IMR-90 (cell line): ENCODE measurements around the gene NFIA. TPM values are rescaled to one million over a fixed set of nuclear protein-coding genes. Genes with fewer than 3 reads are reported as not detected.

ENCODE experiments used
- ATAC-seq: fragments of 200-7000 bp; cut with Tn5 transposase; 2 replicates; pipeline ENCODE4 v1.9.1; 2020; ENCODE audit warnings: low read depth, mild to moderate bottlenecking, moderate library complexity
- BruUV-seq: library from RNA; stranded (reverse); fragments of 400-500 nt; replicated peaks from 2 replicates; lab custom pipeline; 2021; lab: Mats Ljungman, UMichigan
- CTCF ChIA-PET: fragments of 300-600 bp; formaldehyde crosslinking; extraction: SDS; loops from one replicate; lab custom pipeline; 2021; ENCODE audit warnings: antibody characterized with exemption; lab: Yijun Ruan, JAX
- POLR2A ChIA-PET: fragments of 300-600 bp; sonication (Branson Sonifier 250); formaldehyde crosslinking; loops from one replicate; lab custom pipeline; 2022; ENCODE audit warnings: antibody characterized with exemption; ENCODE audit not compliant: unreplicated experiment; lab: Charles Lee
- DNase-seq: peaks from one replicate; pipeline ENCODE4 v3.0.0; 2013
- H2AFZ ChIP-seq: replicated peaks from 2 replicates; pipeline ENCODE3; 2013; ENCODE audit warnings: low read length, mild to moderate bottlenecking; ENCODE audit not compliant: poor library complexity
- H2AK5ac ChIP-seq: 2 replicates; pipeline ENCODE4 v1.6.1; 2013; ENCODE audit warnings: low read depth, low read length, inconsistent platforms
- H2AK9ac ChIP-seq: replicated peaks from 2 replicates; pipeline ENCODE3; 2013; ENCODE audit warnings: mild to moderate bottlenecking, low read depth, low read length, moderate library complexity; ENCODE audit not compliant: poor library complexity
- H2BK120ac ChIP-seq: 2 replicates; pipeline ENCODE4 v1.6.1; 2013; ENCODE audit warnings: low read depth, low read length, inconsistent platforms
- H2BK15ac ChIP-seq: 3 replicates; pipeline ENCODE4 v1.6.1; 2013; ENCODE audit warnings: low read depth, low read length, inconsistent platforms
- H2BK20ac ChIP-seq: 2 replicates; pipeline ENCODE4 v1.6.1; 2013; ENCODE audit warnings: low read depth, mild to moderate bottlenecking, inconsistent platforms, low read length, moderate library complexity
- H2BK5ac ChIP-seq: 2 replicates; pipeline ENCODE4 v1.6.1; 2013; ENCODE audit warnings: mild to moderate bottlenecking, low read depth, low read length, inconsistent platforms; ENCODE audit not compliant: poor library complexity, severe bottlenecking
- H3K14ac ChIP-seq: replicated peaks from 2 replicates; pipeline ENCODE4 v1.6.1; 2013; ENCODE audit warnings: low read depth, low read length, inconsistent platforms
- H3K18ac ChIP-seq: 2 replicates; pipeline ENCODE4 v1.6.1; 2013; ENCODE audit warnings: low read depth, low read length, control low read depth
- H3K23ac ChIP-seq: 2 replicates; pipeline ENCODE4 v1.6.1; 2013; ENCODE audit warnings: low read depth, low read length, inconsistent platforms
- H3K27ac ChIP-seq: 2 replicates; pipeline ENCODE4 v1.5.1; 2013; ENCODE audit warnings: mild to moderate bottlenecking, control low read depth, low read length; ENCODE audit not compliant: insufficient read depth
- H3K27me3 ChIP-seq: 2 replicates; pipeline ENCODE4 v1.6.1; 2013; ENCODE audit warnings: low read length; ENCODE audit not compliant: control insufficient read depth, insufficient read depth
- H3K36me3 ChIP-seq: 2 replicates; pipeline ENCODE4 v1.6.1; 2013; ENCODE audit warnings: low read length, mixed read lengths; ENCODE audit not compliant: control insufficient read depth, insufficient read depth
- H3K4ac ChIP-seq: 2 replicates; pipeline ENCODE4 v1.6.1; 2013; ENCODE audit warnings: low read depth, low read length, inconsistent platforms
- H3K4me1 ChIP-seq: 2 replicates; pipeline ENCODE4 v1.6.1; 2013; ENCODE audit warnings: low read length, mixed read lengths; ENCODE audit not compliant: control insufficient read depth, insufficient read depth
- H3K4me2 ChIP-seq: 2 replicates; pipeline ENCODE4 v1.6.1; 2013; ENCODE audit warnings: low read depth, mild to moderate bottlenecking, control low read depth, low read length, moderate library complexity
- H3K4me3 ChIP-seq: 2 replicates; pipeline ENCODE4 v1.5.1; 2013; ENCODE audit warnings: low read depth, mild to moderate bottlenecking, control low read depth, low read length, moderate library complexity; ENCODE audit not compliant: insufficient read depth
- H3K56ac ChIP-seq: 2 replicates; pipeline ENCODE4 v1.6.1; 2013; ENCODE audit warnings: low read length, inconsistent platforms; ENCODE audit not compliant: insufficient read depth; ENCODE audit errors: extremely low read depth
- H3K79me1 ChIP-seq, 2 experiments: 2 replicates each; pipeline ENCODE4 v1.6.1; 2013; ENCODE audit warnings: low read length in 2 of 2, inconsistent platforms in 1 of 2, low read depth in 1 of 2
- H3K9ac ChIP-seq: 2 replicates; pipeline ENCODE4 v1.6.1; 2013; ENCODE audit warnings: low read depth, low read length, control low read depth
- H3K9me1 ChIP-seq: 2 replicates; pipeline ENCODE4 v1.6.1; 2013; ENCODE audit warnings: low read length, inconsistent platforms; ENCODE audit not compliant: insufficient read depth
- H3K9me3 ChIP-seq: 2 replicates; pipeline ENCODE4 v1.6.1; 2013; ENCODE audit warnings: low read length; ENCODE audit not compliant: control insufficient read depth, insufficient read depth
- H4K20me1 ChIP-seq: 2 replicates; pipeline ENCODE4 v1.6.1; 2013; ENCODE audit warnings: low read length, inconsistent platforms; ENCODE audit not compliant: insufficient read depth
- H4K5ac ChIP-seq: 2 replicates; pipeline ENCODE4 v1.6.1; 2013; ENCODE audit warnings: mild to moderate bottlenecking, low read depth, low read length, control low read depth
- H4K8ac ChIP-seq, 2 experiments: 2 replicates each; pipeline ENCODE4 v1.6.1; 2013; ENCODE audit warnings: low read depth in 2 of 2, low read length in 2 of 2, control low read depth in 1 of 2, inconsistent platforms in 1 of 2
- H4K91ac ChIP-seq: 2 replicates; pipeline ENCODE4 v1.6.1; 2013; ENCODE audit warnings: low read depth, low read length, inconsistent platforms; ENCODE audit not compliant: insufficient read depth
- BHLHE40 ChIP-seq: fragments of 150-350 bp; IDR thresholded peaks from 2 replicates; pipeline ENCODE4 v1.6.1; 2016; ENCODE audit warnings: mild to moderate bottlenecking, low read depth, low read length
- CEBPB ChIP-seq: IDR thresholded peaks from 2 replicates; pipeline ENCODE4 v1.6.1; 2012; ENCODE audit warnings: low read depth, low read length, improper control_type of control experiment
- CHD1 ChIP-seq: IDR thresholded peaks from 2 replicates; pipeline ENCODE4 v1.6.1; 2012; ENCODE audit warnings: low read depth, low read length, improper control_type of control experiment
- MAFK ChIP-seq: IDR thresholded peaks from 2 replicates; pipeline ENCODE4 v1.6.1; 2012; ENCODE audit warnings: low read depth, low read length, improper control_type of control experiment
- RAD21 ChIP-seq: IDR thresholded peaks from 2 replicates; pipeline ENCODE4 v1.6.1; 2012; ENCODE audit warnings: low read length, improper control_type of control experiment
- RCOR1 ChIP-seq: IDR thresholded peaks from 2 replicates; pipeline ENCODE4 v1.6.1; 2012; ENCODE audit warnings: mild to moderate bottlenecking, low read length, improper control_type of control experiment; ENCODE audit not compliant: insufficient replicate concordance
- RFX5 ChIP-seq: IDR thresholded peaks from 2 replicates; pipeline ENCODE4 v1.8.0; 2012; ENCODE audit warnings: low read depth, mild to moderate bottlenecking, low read length, moderate library complexity
- SMC3 ChIP-seq: fragments of 150-350 bp; IDR thresholded peaks from 2 replicates; pipeline ENCODE4 v1.6.1; 2016; ENCODE audit warnings: low read depth, mild to moderate bottlenecking, antibody characterized with exemption, low read length, moderate library complexity
- WGBS, 2 experiments: methylation state at CpG; one replicate each; pipeline versions ENCODE4 v1.1.5 to v1.1.7; 2013; ENCODE audit warnings: missing lambda C conversion rate in 2 of 2; ENCODE audit not compliant: insufficient read length in 1 of 2; ENCODE audit errors: extremely low coverage in 2 of 2; 5-methylcytosine and 5-hydroxymethylcytosine counted together
- dilution Hi-C: fragments of 300-500 bp; cut with HindIII; formaldehyde crosslinking; loops from one replicate; pipeline ENCODE4 v1.14.3; 2018; ENCODE audit warnings: low sequenced_read_pairs; ENCODE audit not compliant: unreplicated experiment
- in situ Hi-C: fragments of 300-500 bp; cut with MboI; formaldehyde crosslinking; loops from 3 replicates; pipeline ENCODE4 v1.14.3; 2019; ENCODE audit warnings: low sequenced_read_pairs, inconsistent platforms, mixed read lengths
- intact Hi-C: fragments of 100-400 bp; cut with micrococcal nuclease; formaldehyde crosslinking; loops from 2 replicates; pipeline ENCODE4 v1.10.0; 2022
- polyA plus RNA-seq, 3 experiments: library from polyadenylated mRNA; depleted of rRNA; stranded (reverse); fragments of >200 nt; gene quantifications; 2 replicates each; pipeline ENCODE4 v1.2.3, GENCODE V29; 2012; ENCODE audit warnings: low replicate concordance in 1 of 3
- total RNA-seq: library from RNA; depleted of rRNA; stranded (reverse); fragments of >200 nt; gene quantifications from 2 replicates; pipeline ENCODE4 v1.2.3, GENCODE V29; 2012
- TF ChIP-seq, protein P1 (sequence below): fragments of 150-350 bp; IDR thresholded peaks from 2 replicates; pipeline ENCODE4 v1.6.1; 2016; ENCODE audit warnings: low read depth, mild to moderate bottlenecking, low read length, moderate library complexity, borderline replicate concordance

The NFIA gene
- total and polyA plus RNA-seq, 2 of the 4 experiments (the other 2 are of a cell fraction) = 1.6 to 2.2 TPM

DNA sequence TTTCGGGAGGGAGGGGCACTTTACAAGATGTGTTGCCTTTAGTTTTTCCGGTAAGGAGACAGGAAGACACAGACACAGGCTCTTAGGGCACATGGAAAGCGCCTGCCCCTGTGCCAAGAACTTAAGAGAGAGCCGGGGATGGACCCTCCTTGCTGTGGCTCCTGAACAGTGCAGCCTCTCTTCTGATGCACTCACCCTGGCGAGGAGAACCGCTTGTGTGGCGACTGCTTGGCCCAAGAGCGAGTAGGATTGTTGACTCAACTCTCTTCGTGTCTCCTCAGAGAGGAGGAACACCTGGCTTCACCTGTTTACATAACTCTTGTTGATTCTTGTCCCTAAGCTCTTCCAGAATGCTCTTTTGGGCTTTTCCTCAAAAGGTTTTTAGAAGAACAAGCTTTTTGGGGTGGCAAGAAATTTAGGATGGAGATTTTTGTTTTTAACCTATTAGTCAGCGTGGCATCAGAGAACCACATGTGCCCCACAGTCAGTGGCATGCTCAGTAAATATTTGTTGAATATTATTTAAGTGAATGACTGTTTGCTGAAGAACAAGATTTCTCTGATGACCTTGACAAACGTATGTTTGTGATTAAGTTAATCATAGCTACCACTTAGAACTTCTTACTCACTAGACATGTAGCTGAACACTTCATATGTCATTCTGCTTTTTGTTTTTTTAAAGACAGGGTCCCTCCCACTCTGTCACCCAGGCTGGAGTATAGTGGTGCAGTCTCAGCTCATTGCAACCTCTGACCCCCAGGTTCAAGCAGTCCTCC is 60.6 kb downstream of the NFIA start:
- POLR2A ChIA-PET = no interaction called here
- H3K56ac ChIP-seq = no peak overlapping the region
- no peak overlapping the region for H3K9ac ChIP-seq
- H4K5ac ChIP-seq = no peak overlapping the region
- H3K27ac ChIP-seq = no peak overlapping the region
- no peak overlapping the region for H2BK5ac ChIP-seq
- H2BK120ac ChIP-seq = no peak overlapping the region
- in situ Hi-C loops (no loop called here), intact Hi-C loops (no loop called here), dilution Hi-C loops (no loop called here)
- H4K91ac ChIP-seq = no peak overlapping the region
- H3K9me1 ChIP-seq = no peaks in the 10 kb centered on the region
- H2BK15ac ChIP-seq = no peak overlapping the region
- H3K23ac ChIP-seq = no peak overlapping the region
- no peak for ATAC-seq
- H3K79me1 ChIP-seq = no peaks in the 10 kb centered on the region
- H3K27me3 ChIP-seq = no peaks in the 10 kb centered on the region
- no peaks in the 10 kb centered on the region for H3K9me3 ChIP-seq
- H4K20me1 ChIP-seq = no peaks in the 10 kb centered on the region; the same call in 1 of the 2 replicates
- no peak overlapping the region for H3K14ac ChIP-seq
- peaks cover 3% of the 10 kb centered on the region; the same call in 1 of the 2 replicates for H3K4me1 ChIP-seq
- no peak overlapping the region for H4K8ac ChIP-seq
- CTCF ChIA-PET = no interaction called here
- no CpG with 5 or more reads among the region's 11 CpGs for WGBS, 2 experiments
- no peak overlapping the region for H3K4ac ChIP-seq
- no peak for DNase-seq
- TF ChIP-seq RFX5 (no peak), MAFK (no peak), RAD21 (no peak), CHD1 (no peak), RCOR1 (no peak), BHLHE40 (no peak), CEBPB (no peak), SMC3 (no peak)
- TF ChIP-seq, protein P1, sequence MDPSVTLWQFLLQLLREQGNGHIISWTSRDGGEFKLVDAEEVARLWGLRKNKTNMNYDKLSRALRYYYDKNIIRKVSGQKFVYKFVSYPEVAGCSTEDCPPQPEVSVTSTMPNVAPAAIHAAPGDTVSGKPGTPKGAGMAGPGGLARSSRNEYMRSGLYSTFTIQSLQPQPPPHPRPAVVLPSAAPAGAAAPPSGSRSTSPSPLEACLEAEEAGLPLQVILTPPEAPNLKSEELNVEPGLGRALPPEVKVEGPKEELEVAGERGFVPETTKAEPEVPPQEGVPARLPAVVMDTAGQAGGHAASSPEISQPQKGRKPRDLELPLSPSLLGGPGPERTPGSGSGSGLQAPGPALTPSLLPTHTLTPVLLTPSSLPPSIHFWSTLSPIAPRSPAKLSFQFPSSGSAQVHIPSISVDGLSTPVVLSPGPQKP = no peak
- no TSS peak for BruUV-seq
- no peak overlapping the region for H3K18ac ChIP-seq
- no peak overlapping the region for H2BK20ac ChIP-seq
- no peak overlapping the region for H2AFZ ChIP-seq
- no peak overlapping the region for H2AK9ac ChIP-seq
- no peak overlapping the region for H2AK5ac ChIP-seq
- no peak overlapping the region for H3K4me2 ChIP-seq
- H3K36me3 ChIP-seq = no peaks in the 10 kb centered on the region
- H3K4me3 ChIP-seq = no peak overlapping the region
